Activated CD4-positive, alpha-beta T cell treated with anti-CD3 and anti-CD28 coated beads for 48 hours (primary cell): ENCODE data around the gene ADGRD1.

Source experiments
- DNase-seq: peaks from one replicate; pipeline ENCODE4 v3.0.0-alpha.2; 2020

The ADGRD1 gene

DNA sequence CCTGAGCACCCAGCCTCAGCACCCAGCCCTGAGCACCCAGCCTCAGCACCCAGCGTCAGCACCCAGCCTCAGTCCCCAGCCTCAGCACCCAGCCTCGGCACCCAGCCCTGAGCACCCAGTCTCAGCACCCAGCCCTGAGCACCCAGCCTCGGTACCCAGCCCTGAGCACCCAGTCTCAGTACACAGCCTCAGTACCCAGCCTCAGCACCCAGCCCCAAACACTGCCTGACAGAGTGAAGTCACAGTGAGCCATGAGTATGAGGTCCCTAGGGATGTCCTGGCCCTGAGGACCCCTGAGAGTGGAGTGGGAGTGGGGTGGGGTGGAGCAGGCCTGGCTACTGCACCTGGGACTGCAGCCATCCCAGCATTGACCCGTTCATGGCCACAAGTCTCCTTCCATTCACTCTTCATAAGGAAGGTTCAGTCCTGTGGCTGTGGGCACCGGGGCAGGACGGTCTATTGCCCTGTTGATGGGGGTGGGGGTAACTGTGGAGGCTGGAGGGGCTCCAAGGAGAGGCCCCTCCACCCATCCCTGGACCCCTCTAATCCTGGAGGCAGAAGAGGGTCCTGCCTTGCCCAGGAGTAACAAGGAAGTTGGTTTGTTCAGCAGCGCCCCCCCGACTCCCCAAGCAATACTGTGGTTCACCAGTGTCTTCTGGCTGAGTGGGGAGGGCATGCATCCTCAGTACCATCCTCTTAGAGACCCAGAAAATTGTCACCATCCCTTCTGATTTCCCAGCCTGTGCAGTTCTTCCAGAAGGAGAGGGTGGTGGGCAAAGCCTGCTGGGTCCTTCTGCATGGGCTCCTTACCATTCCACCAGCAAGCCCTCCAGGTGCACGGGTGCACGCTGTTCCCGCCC is 140.5 kb downstream of the ADGRD1 start:
- no peak for DNase-seq

GRCh38 chr12:131094831-131095805 is 141.4 kb downstream of the ADGRD1 start:
- no peak for DNase-seq

GRCh38 chr12:131095826-131096680 is 142.3 kb downstream of the ADGRD1 start:
- no peak for DNase-seq

DNA sequence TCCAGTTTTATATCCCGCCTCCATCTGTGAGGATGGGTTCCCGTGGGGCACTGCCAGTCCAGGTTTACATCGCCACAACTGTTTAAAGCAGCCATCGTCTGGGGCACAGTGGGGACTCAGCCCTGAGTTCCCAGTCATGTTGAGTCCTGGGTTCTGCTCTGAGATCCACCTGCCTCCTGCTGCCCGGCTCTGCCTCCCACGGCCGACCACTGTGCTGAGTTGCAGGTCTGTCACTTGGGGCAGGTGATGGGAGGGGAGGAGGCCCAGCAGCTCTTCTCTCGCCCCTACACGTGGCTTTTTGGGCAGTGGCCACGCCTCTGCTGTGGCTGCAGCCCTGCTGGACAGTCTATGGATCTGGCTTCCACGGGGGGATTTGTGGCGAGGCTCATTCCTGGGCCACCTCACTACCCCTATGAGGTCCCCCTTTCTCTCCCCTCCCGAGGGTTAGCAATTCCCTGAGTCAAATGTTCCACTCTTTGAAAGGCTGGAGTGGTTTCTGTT is 143.0 kb downstream of the ADGRD1 start:
- no peak for DNase-seq

DNA sequence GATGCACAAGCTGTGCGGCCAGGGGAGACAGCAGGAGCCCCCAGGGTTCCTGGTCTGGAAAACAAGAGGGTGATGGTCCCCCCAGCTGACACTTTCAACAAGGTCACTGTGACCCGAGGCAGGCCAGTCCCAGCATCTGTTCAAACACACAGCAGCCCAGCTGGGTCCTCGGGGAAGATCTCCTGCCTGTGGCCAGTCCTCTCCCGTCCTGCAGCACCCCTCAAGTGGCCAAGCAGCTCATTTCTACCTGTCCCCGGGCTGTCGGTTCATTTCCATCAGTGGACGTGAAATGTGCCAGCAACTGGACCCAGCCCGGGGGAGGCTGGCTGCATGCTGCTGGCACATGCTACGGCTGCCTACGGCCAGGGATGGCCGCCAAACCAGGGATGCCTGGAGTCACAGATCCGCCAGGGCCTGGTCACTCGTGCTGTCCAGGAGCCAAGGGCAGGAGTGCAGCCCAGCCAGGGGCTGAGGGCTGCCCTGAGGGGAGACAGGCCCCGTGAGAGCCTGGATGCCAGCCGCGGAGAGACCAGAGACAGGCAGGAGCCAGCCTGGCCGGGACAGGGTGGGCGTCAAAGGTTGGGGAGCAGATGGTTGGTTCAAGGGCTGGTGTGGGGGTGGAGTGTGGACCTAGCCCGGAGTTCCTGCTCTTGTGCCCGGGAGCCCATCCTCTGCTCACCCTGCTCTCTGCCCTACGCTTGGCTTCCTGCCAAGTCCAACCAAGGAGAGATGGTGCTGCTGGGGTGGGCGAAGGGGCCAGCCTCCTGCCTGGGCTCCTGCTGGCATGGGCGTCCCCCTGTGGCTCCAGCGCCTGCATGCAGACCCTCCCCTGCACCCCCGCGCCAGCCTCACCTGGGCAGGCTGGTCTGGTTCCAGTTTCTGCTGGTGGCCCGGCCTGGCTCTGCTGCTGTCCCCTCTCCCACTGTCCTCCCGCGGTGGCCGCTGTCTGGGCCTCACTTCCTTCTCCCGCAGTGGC is 143.8 kb downstream of the ADGRD1 start:
- no peak for DNase-seq

DNA sequence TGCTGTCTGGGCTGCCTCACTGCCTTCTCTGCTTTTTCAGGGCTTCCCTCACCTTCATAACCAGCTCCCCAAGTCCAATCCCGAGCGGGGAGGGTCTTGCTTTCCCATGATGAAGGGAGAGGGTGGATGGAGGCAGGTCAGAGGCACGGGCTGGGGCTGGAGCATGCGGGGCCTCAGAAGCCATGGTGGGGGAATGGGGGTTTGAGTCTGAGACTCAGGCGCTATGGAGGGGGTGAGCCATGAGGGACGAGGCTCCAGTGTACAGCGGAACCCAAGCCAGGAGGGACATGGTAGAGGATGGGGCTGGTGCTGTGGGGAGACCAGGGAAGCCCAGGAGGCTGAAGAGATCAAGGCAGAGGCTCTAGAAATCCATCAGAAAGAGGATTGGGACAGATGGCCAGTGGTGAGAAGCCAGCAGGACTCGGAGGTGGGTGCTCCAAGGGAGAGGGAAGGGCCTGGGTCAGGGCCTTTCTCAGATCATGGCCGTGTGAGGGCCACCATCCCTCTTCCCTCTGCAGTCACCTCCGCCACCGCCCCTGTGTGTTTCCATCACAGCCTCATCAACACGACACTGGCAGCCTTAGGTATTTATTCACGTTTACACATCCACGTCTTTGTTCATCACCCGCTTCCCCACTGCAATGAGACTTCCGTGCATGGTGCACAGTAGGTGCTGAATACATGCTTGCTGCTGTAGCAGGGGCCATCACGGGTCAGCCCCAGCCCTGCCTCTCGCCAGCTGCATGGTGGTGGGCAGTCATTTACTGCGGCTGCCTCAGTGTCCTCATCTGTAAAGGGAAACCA is 144.7 kb downstream of the ADGRD1 start:
- no peak for DNase-seq

GRCh38 chr12:131100031-131100674 is 146.4 kb downstream of the ADGRD1 start:
- no peak for DNase-seq

DNA sequence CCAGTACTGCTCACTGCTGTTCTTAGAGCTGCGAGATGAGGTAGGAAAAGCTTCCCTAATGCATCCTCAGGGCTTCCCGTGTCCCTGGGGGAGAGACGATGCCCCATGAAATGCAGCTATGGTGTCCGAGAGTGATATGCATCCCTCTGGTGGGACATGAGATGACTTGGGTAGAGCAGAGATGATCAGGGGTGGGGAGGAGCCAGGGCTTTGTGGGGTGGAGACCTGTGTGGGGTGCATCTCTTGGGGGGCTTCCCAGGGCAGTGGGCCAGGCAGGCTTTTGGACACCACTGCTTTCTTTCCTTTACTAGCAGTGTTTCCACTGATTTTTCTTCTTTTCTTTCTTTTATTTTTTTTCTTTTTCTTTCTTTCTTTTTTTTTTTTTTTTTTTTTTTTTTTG is 147.3 kb downstream of the ADGRD1 start:
- DNase-seq = no peak

- no peak for DNase-seq
Observed at GRCh38 chr12:131101703-131102492, 148.2 kb downstream of the ADGRD1 start.

DNA sequence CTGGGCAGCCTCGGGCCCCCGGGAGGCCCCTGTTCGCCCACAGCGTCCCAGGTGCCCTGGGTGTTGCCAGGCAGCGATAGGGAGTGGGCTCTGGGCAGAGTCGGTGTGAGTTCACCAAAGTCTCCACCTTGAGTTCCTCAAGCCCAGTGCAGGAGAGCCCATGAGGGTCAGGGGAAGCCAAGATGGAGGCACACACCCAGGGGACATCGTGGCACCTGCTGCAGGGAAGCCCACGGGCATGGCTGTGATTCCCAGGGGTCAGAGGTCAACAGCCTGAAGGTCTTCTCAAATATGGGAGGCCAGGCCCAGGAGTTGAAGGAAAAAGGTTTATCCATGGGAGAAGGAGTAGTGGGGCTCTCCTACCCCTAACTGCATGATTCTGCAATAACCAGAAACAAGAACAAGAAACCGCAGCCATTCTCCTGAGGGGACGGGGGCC is 148.8 kb downstream of the ADGRD1 start:
- DNase-seq = no peak

- no peak for DNase-seq
Observed at GRCh38 chr12:131102991-131103668, 149.4 kb downstream of the ADGRD1 start.

DNA sequence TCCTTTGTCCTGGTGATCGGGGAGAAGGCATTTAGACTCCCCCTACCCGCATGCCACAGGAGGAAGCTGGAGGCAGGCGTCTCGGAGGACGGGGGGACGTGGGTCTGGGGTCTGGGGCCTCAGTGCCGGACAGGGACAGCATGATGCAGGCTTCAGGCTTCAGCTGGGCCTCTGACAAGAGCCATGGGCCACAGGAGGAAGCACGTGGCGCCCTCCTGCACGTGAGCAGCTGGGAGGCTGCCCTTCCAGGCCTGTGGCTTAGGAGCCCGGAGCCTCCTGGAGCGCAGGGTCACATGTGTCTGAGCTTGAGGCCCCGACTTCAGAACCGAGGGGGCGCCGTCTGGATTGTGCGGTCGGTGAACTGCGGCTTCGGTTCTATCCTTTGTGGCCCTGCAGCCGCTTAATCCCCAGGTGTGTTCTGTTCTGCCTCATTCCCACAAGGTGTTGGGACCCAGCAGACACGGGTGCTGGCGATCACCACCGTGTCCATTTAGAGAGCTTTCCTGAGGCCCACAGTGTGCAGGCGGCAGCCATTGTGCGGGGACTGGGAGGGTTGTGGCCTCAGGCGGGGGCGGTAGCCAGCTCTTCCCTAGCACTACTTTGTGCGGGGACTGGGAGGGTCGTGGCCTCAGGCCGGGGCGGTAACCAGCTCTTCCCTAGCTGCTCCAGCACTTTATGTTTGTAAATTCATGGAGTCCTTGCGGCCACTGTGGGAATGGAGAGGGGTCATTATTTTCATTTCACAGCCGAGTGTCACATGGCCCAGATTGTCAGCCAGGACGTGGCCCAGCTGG is 150.2 kb downstream of the ADGRD1 start:
- no peak for DNase-seq

DNA sequence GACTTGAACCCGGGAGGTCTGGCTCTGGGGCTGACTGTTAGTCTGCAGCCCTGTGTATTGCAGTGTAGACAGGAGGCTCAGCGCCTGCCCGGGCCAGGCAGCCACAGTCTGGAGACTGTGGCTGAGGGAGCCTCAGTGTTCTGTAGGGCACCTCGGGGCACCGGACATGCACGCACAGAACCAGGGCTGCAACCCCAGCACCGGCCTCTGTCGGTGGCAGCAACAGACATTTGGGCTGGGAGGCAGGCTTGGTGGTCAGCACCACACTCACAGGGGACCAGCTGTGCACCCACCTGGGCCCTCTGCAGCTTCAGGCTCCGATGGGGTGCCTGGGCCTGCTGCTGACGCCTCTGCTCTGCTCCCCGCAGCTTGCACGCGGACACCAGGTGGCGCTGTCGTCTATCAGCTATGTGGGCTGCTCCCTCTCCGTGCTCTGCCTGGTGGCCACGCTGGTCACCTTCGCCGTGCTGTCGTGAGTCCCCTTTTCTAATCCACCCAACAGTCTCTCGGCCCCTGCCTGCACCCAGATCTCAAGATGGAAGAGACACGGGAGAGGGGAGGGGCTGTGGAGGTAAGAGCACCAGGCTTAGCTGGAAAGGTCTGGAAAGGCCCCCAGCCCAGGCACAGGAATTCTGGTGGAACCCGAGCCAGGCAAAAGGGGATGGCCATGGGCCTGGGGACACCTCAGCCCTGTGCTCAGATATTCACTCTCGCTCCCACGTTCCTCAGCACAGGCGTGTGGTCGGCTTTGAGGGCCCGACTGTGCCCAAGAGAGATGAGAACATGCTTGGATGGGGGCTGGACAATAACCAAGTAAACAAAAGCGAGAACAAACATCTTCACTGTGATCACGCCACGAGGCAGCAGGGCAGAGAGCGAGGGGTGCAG is 151.0 kb downstream of the ADGRD1 start:
- peak; percentile 92 for DNase-seq

DNA sequence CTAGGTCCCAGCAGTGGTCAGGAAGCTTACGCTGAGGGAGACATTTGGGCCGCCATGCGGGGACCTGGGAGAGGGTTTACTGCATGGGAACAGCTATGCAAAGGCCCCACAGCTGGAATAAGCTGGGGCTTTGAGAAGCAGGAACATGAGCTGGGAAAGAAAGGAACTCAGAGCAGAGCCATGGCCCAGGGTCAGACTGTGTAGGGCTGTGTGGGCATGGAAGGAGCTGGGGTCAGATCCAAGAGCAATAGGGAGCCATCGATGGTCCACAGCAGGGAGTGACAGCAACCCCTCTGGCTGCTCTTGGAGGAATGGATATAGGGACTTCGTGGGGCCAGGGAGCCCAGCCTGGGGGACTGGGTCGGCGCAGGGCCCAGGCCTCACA is 151.6 kb downstream of the ADGRD1 start:
- DNase-seq = no peak

GRCh38 chr12:131105736-131106348 is 152.1 kb downstream of the ADGRD1 start:
- DNase-seq = peak; percentile 82

DNA sequence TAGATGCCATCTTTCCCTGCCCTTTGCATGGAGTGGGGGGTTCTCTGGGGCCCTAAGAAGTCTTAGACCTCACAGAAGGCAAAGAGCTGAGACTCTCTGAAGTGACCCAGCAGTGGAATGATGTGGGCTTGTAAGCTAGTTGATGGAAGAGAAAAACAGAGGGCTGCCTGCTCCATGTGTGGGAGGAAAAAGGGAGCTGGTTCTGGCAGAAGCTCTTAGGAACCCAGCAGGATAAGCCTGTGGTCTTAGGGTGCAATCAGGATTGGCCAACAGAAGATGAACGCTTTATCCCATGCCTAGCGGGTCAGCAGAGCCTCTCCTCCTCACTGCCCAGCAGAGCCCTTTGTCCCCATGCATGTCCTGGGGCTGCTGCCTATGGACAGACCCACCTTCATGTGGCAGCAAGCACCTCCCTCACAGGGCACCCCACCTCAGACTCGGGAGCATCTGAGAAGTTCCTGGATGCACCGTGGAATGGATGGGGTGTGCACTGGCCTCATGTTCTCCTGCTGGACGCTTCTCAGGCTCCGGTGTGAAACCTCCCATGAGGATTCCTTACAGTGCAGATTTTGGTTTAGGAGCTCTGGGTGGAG is 152.7 kb downstream of the ADGRD1 start:
- DNase-seq = no peak
